HG03103 (cell line): ENCODE measurements around the gene LEFTY2.
A peak's percentile ranks its signal among the peaks of the same experiment; 100 is the strongest.
"Not testable (repeated sequence)": the region's sequence is repeated elsewhere in the genome, so short reads cannot be mapped to it uniquely, and the experiment has no call there.

ENCODE experiments used
- ATAC-seq: cut with Tn5 transposase; IDR thresholded peaks from one replicate; pipeline ENCODE4 v1.9.1; 2021; ENCODE audit warnings: low read depth; ENCODE audit not compliant: unreplicated experiment

LEFTY2 gene

DNA sequence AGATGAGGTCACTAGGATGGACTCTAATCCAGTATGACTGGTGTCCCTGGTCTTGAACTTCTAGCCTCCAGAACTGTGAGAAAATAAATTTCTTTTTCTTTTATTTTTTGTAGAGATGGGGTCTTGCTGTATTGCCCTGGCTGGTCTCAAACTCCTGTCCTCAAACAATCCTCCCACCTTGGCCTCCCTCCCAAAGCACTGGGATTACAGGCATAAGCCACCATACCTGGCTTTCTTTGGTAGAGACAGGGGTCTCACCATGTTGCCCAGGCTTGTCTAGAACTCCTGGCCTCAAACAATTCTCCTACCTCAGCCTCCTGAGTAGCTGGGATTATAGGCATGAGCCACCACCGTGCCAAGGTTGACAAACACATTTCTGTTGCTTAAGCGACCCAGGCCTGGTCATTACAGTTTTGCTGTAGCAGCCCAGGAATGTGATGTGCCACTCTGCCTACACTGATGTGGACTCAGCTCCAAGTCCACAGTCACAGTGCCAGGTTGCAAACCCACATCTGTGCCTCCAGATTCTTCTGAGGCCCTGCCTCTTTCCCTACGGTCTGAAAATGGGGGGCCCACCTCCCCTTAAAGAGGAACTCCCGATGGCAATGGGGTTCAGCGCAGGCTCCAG lies 32.9 kb downstream of the LEFTY2 start:
- no peak for ATAC-seq

DNA sequence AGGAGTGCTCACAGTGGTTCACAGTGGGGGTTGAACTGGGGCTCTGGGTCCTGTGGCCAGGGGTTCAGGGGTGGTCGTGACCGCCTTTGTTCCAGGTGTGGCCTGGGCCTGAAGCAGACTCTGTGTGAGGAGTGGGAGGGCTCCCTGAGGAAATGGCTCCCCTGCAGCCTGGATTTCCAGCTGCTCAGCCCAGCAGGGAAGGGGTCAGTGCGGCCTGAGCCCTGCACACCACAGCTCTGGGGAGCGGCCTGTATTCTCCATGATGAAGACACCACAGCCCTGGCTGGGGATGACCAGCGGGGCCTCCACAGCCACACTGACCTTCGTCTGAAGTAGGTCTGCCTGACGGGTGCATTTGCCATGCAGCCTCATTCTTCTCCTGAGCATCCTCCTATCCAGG lies 33.7 kb downstream of the LEFTY2 start:
- ATAC-seq, result no peak

DNA sequence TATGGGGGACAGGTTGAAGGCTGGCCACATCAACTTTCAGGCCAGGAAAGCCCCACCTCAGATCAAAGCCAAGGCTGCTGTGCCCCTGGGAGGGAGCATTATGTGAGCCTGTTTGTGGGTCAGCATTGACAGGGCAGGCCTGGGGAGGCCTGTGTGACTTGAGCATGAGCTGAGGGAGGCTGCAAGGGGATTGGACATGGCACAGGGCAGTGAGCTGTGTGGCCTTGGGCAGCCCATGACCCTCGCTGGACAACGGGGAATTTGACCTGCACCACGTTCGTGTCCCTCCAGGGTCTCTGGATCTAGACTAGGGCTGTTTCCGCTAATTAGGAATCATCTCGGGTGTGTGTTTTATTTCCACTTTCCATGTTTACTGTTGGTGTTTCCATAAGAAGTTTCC lies 34.6 kb downstream of the LEFTY2 start:
- ATAC-seq, result no peak

DNA sequence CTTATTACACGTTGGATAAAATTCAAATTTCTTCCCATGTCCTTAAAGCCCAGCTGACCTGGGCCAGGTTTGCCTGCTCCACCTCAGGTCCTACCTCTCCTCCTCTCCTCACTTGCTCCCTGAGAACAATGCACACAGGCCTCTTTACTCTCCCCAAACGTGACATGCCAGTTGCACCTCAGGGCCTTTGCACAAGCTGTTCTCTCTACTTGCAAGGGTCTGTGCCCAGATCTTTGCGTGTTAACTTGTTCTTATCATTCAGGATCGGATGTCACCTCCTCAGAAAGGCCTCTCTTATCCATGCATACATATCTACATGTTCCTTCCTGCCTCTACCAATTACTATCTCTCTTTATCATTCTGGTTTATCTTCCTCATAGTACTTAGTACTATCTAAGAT lies 37.4 kb downstream of the LEFTY2 start:
- ATAC-seq, result no peak

DNA sequence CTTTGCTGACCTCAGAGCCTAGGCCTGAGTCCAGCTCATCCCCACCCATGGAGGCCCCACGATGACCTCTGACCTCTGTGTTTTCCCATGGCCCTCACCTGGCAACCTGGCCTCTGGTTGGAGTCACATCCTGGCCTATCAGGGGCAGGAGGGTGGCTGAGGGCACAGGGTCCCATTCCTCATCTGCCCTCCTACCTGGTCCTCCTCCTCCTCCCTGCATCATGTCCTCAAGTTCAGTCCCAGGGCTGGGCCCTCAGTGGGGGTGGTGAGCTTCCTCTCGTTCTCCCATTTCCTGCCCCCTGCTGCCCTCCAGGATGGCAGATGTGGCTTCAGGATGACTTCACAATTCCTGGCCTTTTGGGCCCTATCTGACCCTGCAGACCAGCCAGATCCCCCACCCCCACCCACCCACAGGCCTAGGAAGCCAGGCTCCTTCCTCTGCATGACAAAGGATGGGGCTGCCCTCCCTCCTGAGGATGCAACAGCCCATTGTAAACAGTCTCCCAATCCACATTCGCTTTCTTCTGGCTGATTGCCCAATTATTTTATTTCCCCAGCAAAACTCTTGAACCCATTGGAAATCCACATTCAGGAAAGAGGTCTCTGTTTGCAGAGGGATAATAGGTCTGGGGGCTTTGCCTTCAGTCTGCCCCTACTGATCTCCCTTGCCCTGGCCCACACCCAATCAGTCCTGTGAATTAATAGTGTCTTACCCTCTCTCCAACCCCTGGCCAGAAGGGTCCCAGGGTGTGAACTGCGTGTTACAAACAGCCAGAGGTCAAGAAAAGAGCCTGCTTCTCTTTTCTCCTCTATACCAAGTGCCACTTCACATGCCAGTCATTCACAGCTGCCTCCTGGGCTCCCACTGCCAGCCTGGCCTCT lies 41.7 kb downstream of the LEFTY2 start:
- ATAC-seq, result no peak

DNA sequence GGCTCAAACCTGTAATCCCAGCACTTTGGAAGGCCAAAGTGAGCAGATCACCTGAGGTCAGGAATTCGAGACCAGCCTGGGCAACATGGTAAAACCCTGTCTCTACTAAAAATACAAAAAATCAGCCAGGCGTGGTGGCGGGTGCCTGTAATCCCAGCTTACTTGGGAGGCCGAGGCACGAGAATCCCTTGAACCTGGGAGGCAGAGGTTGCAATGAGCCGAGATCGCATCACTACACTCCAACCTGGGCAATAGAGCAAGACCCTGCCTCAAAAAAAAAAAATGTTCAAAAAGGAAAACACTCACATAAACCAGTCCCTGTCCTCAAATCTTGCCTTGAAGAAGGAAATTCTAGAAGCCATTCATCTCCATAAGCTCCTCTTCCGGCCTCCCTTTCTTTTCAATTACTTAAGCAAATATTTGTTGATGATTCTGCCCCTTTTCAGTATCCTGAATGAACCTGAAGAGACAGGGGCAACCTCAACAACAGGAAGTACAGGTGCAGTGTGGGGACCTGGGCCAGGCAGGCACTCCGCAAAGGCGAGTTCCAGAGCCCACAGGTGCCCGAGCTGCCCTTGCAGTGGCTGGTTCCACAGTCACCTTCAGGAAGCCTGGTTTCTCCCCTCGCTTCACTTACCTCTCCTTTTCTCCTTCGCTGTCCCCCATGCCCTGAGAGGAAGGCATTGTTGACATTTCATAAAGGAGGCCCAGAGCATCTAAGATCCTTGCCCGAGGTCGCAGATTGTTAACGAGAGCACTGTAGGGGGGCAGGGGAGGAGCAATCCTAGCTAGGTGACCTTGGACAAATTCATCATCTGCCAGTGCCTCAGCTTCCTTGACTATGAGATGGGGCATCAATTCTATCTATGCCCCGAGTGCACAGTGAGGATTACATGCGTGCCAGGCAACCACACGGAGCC lies 43.2 kb downstream of the LEFTY2 start:
- ATAC-seq, result no peak

DNA sequence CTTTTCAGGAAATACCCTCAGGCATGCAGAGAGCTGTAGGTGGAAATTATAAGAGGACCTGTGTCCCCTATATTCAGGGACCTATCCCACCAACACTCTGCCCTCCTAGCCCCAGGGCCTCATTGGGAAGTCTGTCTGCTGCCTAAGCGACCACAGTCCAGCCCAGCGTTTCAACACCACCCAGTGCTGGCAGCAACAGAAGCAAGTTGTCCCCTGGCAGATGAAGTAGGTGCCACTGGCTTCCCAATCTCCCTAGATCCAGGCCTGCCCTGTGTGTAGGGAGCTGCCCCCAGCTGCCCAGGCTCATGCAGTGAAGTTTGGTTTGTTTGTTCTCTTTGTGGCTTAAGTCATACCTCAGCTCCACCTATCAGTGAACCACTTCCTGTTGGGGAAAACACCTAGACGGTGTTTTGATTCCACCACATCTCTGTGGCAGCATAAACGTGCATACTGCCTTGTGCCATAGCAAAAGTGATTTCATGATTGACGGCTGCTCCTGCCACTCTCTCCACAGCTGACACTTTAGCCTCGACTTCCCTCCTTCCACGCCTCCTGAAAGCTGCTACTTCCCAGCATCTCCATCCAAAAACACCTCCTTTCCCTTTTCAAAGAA lies 44.0 kb downstream of the LEFTY2 start:
- ATAC-seq, result peak; percentile 99

DNA sequence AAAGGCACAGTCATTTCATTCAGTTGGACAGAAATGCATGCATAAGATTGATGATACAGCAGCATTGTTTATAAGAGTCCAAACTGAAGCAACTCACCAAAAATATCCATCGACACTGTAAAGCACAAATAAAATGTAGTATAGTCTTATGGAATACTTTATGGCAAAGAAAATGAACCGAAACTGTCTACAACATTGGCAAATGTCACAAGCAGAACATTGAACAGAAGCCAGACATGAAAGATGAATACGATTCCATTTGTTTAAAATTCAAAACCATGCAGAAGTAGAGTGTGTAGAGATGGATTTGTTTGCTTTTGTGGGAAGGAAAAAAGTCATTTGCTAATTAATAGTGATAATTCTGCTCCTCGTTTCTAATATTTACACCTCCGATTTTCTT lies 44.5 kb downstream of the LEFTY2 start:
- ATAC-seq, result no peak

DNA sequence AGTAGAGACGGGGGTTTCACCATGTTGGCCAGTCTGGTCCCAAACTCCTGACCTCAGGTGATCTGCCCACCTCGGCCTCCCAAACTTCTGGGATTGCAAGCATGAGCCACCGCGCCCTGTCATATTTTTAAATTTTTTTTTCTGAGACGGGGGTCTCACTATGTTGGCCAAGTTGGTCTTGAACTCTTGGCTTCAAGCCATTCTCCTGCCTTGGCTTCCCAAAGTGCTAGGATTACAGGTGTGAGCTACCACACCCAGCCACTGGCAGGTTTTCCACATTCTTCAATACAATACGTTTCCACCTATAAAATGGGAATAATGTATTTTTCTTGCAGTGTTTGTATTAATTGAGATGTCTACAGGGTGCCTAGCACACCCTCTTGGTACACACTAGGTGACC lies 48.7 kb downstream of the LEFTY2 start:
- ATAC-seq, result no peak

DNA sequence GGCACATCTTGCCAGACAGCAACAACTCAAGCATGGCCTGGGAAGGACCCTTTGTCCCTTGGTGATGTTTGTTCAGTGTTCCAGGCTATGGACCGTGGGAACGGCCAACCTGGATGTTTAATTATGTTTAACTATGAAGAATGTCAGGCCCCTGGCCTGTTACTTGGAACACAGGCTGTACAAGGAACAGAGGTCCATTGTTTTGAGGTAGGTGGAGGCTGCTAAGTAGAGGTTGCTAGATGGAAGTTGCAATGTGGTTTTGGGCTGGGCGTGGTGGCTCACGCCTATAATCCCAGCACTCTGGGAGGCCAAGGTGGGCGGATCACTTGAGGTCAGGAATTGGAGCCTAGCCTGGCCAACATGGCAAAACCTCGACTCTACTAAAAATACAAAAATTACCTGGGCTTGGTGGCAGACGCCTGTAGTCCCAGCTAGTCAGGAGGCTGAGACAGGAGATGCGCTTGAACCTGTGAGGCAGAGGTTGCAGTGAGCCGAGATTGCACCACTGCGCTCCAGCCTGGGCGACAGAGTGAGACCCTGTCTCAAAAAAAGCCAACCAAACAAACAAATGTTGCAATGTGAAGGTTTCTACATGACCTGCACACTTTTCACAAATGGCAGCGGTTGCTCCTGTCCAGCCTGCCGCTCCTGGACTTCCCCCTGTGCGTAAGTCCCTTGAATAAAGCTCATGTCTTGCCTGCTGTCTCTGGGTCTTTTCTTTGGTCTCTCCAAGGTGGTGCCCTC lies 49.6 kb downstream of the LEFTY2 start:
- no peak for ATAC-seq

DNA sequence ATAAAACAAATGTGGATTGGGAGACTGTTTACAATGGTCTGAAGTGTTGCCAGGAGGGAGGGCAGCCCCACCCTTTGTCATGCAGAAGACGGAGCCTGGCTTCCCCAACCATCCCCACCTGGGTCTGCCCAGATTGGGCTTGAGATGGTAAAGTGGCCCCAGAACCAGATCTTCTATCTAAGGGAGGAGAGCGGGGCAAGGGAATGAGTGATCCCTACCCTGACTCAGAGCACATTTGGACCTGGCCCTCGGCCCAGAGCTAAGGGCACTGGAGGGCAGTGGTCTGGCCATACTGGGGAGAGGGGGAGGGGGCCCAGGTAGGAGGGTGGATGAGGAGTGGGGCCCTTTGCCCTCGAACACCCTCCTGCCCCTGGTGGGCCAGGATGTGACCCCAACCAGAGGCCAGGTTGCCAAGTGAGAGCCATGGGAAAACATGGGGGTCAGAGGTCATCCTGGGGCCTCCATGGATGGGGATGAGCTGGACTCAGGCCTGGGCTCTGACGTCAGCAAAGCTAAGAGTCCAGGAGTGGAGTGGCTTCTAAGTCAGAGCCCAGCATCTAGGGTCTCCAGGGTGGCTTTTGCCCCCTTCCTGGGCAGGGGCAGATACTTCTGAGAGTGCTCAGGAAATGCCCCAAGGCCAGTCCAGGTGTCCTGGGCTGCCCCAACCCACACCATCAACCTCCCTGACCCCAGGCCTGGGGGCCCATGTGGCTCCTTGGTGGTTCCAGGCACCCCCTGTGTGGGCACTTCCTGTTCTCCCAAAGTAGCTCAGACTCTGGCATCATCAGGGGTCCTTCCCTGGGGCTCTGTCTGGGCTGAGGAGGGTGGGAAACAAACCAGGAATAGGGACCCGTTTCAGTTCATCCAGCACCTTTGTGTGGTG lies 50.4 kb downstream of the LEFTY2 start:
- no peak for ATAC-seq

DNA sequence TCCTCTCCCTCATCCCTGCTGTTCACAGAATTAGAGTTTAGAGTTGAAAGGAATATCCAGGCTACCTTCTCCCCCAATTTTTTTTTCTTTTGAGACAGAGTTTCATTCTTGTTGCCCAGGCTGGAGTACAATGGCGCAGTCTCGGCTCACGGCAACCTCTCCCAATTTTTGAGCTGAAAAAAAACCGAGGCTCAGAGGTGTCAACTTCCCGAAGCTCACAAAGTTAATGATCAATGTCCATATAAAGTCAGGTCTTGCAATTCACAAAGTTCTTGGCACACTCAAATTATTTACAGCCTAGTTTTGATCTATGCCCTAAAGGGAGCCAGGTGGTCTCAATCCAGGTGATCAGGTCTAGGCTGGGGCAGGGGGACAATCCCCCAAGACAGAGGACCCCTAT lies 51.3 kb downstream of the LEFTY2 start:
- no peak for ATAC-seq

DNA sequence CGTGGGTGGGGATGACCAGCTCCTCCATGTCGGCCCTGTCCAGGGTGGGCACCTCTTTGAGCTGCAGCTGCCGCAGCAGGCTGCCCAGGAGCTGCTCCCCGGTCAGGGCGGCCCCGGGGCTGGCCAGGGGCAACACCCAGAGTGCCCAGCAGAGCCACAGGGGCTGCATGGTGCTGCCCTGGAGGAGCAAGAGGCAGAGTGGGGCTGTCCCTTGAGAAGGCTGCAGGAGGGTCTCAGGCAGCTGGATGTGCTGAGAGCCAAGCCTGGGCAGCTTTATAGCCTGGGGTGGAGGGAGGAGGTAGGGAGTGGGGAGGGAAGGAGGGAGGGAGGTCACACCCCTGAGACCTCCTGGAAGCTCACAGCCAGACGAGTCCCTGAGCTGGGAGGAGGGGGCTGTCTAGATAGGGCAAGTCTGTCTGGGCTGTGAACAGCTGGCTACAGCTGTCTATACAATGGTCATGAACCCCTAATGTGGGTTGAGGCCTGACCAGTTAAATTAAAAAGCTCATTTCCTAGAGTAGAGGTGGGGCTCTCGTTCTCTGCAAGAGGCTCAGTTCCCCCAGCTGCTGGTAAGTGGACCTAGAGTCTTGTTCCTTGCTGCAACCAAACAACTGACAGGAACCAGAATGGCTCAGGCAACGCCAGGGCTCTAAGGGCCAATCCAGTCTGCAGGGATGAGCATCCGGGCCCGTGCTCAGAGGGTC lies 52.0 kb downstream of the LEFTY2 start, which contains the start of gene LEFTY1:
LEFTY1 (minus strand) TSS at position 249 of the 704 bp plus-strand sequence; CDS start at position 169, 80 bp downstream.
- no peak for ATAC-seq

DNA sequence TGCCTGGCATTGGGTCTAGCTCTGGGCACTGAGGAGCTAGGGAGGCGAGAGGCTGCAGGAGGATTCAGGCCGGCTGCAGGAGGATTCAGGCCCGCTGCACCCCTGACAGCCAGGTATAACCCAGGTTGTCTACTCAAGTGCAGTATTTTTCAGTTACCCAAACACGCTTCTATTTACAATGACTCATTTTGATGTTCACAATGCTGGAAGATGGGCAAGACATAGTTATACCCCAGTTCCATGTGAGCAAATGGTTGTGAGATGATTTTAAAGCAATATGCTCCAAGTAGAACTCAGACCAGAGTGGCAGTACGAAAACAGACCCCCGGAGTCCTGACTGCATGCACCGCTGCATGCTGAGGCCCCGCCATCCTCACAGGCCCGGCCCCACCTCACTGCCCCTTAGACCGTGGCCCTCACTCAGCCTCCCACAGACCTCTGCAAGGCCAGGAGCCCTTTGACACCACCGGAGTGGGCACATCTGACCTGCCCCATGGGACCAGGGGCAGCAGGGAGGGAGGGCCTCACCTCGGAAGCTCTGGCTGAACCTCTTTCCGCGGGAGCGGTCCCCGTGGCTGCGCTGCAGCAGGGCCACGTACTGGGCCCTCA lies 52.6 kb downstream of the LEFTY2 start:
- no peak for ATAC-seq

DNA sequence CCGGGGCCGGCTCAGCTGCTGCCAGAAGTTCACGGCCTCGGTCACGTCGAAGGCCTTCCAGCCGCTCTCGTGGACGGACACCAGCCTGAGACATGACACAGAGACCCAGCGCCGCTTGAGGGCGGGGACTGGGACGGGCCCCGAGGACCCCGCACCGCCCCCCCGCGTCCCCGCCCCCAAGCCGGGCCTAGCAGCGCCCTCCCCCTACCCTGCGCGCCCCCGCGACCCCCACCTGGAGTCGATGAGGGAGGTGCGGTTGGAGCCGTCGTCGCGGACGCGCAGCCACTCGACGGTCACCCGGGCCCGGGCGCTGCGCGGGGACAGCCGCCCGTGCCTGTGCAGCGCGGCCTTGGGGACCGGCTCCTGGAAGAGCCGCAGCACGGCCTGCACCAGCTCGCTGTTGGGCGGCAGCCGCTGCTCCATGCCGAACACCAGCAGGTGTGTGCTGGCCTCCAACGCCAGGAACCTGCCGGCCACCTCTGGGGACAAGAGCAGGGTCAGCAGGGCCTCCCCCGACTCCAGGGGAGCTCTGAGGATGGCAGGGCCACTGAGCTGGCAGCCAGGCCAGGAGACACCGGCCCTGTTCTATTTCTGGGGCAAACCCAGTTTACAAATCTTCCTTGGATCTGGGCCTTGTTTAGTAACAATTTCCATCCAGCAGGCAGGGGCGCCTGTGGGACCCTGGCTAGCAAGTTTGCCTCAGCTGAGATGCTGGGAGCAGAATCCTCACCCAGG lies 53.3 kb downstream of the LEFTY2 start:
- not testable (repeated sequence) for ATAC-seq

DNA sequence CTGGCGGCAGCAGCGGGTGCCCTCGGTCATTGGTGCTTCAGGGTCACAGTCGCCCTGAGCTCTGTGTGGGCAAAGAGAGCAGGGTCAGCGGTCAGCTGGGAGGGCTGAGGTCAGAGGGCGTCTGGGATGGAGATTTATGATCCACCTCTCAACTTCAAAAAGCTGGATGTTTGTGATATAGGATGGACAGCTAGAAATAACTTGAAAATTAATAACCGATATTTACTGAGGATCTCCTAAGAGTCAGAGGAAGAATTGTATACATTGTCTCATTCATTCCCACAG lies 54.0 kb downstream of the LEFTY2 start:
- no peak for ATAC-seq
